Trophoblast cell (in vitro differentiated cells and primary cell): Measurements from ENCODE around the gene KIF5C.

Experiments used
- DNase-seq, 2 donors: peaks; one replicate each; pipeline ENCODE4 v3.0.0-alpha.2; 2016
- H2AFZ ChIP-seq: 2 replicates; pipeline ENCODE4 v1.6.1; 2013; ENCODE audit warnings: low read length, moderate library complexity, mild to moderate bottlenecking; ENCODE audit not compliant: insufficient read depth, poor library complexity
- H2AK5ac ChIP-seq: 2 replicates; pipeline ENCODE4 v1.6.1; 2013; ENCODE audit warnings: mild to moderate bottlenecking, low read length
- H2BK120ac ChIP-seq: 2 replicates; pipeline ENCODE4 v1.6.1; 2013; ENCODE audit warnings: low read length, mild to moderate bottlenecking, moderate library complexity; ENCODE audit not compliant: insufficient read depth, poor library complexity
- H2BK12ac ChIP-seq: 2 replicates; pipeline ENCODE4 v1.6.1; 2013; ENCODE audit warnings: mild to moderate bottlenecking, low read length, moderate library complexity
- H2BK5ac ChIP-seq: 2 replicates; pipeline ENCODE4 v1.6.1; 2013; ENCODE audit warnings: low read length, low read depth, moderate library complexity, mild to moderate bottlenecking; ENCODE audit not compliant: poor library complexity
- H3K14ac ChIP-seq: 2 replicates; pipeline ENCODE4 v1.6.1; 2013; ENCODE audit warnings: mild to moderate bottlenecking, low read length
- H3K18ac ChIP-seq: 2 replicates; pipeline ENCODE4 v1.6.1; 2013; ENCODE audit warnings: mild to moderate bottlenecking, low read length
- H3K23ac ChIP-seq: 2 replicates; pipeline ENCODE4 v1.6.1; 2013; ENCODE audit warnings: low read length
- H3K27ac ChIP-seq: 2 replicates; pipeline ENCODE4 v1.5.1; 2013; ENCODE audit warnings: low read depth, mild to moderate bottlenecking, inconsistent platforms, low read length, moderate library complexity
- H3K27me3 ChIP-seq: 2 replicates; pipeline ENCODE4 v1.6.1; 2013; ENCODE audit warnings: inconsistent platforms, mild to moderate bottlenecking, low read length, moderate library complexity; ENCODE audit not compliant: insufficient read depth
- H3K36me3 ChIP-seq, 2 experiments: 1 replicate in 1 of 2; 2 replicates in 1 of 2; pipeline ENCODE4 v1.6.1; 2013; ENCODE audit warnings: low read length in 2 of 2, mild to moderate bottlenecking in 2 of 2, moderate library complexity in 1 of 2; ENCODE audit not compliant: insufficient read depth in 2 of 2, control insufficient read depth in 1 of 2
- H3K4ac ChIP-seq: 2 replicates; pipeline ENCODE4 v1.6.1; 2013; ENCODE audit warnings: low read depth, mild to moderate bottlenecking, low read length, moderate library complexity
- H3K4me1 ChIP-seq, 2 experiments: 1 replicate in 1 of 2; 2 replicates in 1 of 2; pipeline ENCODE4 v1.6.1; 2013; ENCODE audit warnings: low read length in 2 of 2, mild to moderate bottlenecking in 2 of 2, moderate library complexity in 1 of 2; ENCODE audit not compliant: insufficient read depth in 2 of 2, control insufficient read depth in 1 of 2
- H3K4me2 ChIP-seq: 2 replicates; pipeline ENCODE4 v1.6.1; 2013; ENCODE audit warnings: inconsistent platforms, mild to moderate bottlenecking, low read length, moderate library complexity
- H3K4me3 ChIP-seq: 2 replicates; pipeline ENCODE4 v1.5.1; 2013; ENCODE audit warnings: mild to moderate bottlenecking, low read depth, low read length, inconsistent platforms
- H3K79me1 ChIP-seq: one replicate; pipeline ENCODE4 v1.6.1; 2013; ENCODE audit warnings: low read length
- H3K79me2 ChIP-seq: 2 replicates; pipeline ENCODE4 v1.6.1; 2013; ENCODE audit warnings: low read length, mild to moderate bottlenecking; ENCODE audit not compliant: control insufficient read depth, insufficient read depth, poor library complexity
- H3K9ac ChIP-seq: 2 replicates; pipeline ENCODE4 v1.6.1; 2013; ENCODE audit warnings: mild to moderate bottlenecking, low read length
- H3K9me3 ChIP-seq: 2 replicates; pipeline ENCODE4 v1.6.1; 2013; ENCODE audit warnings: low read depth, mild to moderate bottlenecking, control low read depth, inconsistent platforms, low read length; ENCODE audit not compliant: insufficient read depth
- H4K12ac ChIP-seq: 2 replicates; pipeline ENCODE4 v1.6.1; 2013; ENCODE audit warnings: low read depth, mild to moderate bottlenecking, low read length, moderate library complexity
- H4K8ac ChIP-seq: 2 replicates; pipeline ENCODE4 v1.6.1; 2013; ENCODE audit warnings: low read depth, mild to moderate bottlenecking, low read length, moderate library complexity
- H4K91ac ChIP-seq: one replicate; pipeline ENCODE4 v1.6.1; 2013; ENCODE audit warnings: low read depth, mild to moderate bottlenecking, low read length, moderate library complexity
- WGBS: extraction: QIAGEN DNeasy Blood & Tissue Kit; methylation state at CpG from one replicate; pipeline ENCODE4 v1.1.7; 2013; ENCODE audit warnings: missing lambda C conversion rate; ENCODE audit not compliant: insufficient read length, insufficient coverage; ENCODE audit errors: extremely low coverage; 5-methylcytosine and 5-hydroxymethylcytosine counted together

Gene KIF5C

DNA sequence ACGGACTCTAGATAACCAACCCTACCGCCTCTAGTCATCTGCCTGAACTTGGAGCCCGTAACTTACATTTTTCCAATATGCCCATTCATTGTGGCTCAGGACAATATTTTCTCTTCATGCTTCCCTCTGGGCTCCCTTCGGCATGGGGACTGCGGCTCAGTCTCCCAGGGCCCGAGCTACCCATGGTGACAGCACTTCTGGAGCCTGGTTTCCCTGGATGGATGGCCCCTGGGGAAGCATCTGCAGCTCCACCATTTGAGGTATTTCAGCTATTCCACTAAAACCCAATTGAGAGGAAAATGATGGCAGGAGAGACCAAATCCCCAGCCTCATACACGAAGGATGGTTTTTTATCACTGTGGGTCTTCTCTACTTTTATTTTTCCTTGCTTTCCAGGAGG is 74.3 kb downstream of the KIF5C start:
- H3K27ac ChIP-seq, result no peak overlapping the region
- H3K4me2 ChIP-seq, result no peak overlapping the region
- no peak overlapping the region for H2BK5ac ChIP-seq
- no peak overlapping the region for H3K18ac ChIP-seq
- no peaks in the 10 kb centered on the region for H3K4me1 ChIP-seq
- no peak overlapping the region for H2AK5ac ChIP-seq
- H3K27me3 ChIP-seq, result no peaks in the 10 kb centered on the region
- H2BK12ac ChIP-seq, result no peak overlapping the region
- H3K14ac ChIP-seq, result no peak overlapping the region
- H3K36me3 ChIP-seq, result no peaks in the 10 kb centered on the region
- H4K8ac ChIP-seq, result no peak overlapping the region
- DNase-seq, result no peak
- no peak overlapping the region for H4K91ac ChIP-seq
- H3K79me1 ChIP-seq, result no peaks in the 10 kb centered on the region
- H2BK120ac ChIP-seq, result no peak overlapping the region
- H4K12ac ChIP-seq, result no peak overlapping the region
- H3K23ac ChIP-seq, result no peak overlapping the region
- H3K4me3 ChIP-seq, result no peak overlapping the region
- no peaks in the 10 kb centered on the region for H3K9me3 ChIP-seq
- no peak overlapping the region for H3K9ac ChIP-seq
- H2AFZ ChIP-seq, result no peak overlapping the region
- H3K4ac ChIP-seq, result no peak overlapping the region
- H3K79me2 ChIP-seq, result no peaks in the 10 kb centered on the region
- no CpG with 5 or more reads among the region's 7 CpGs for WGBS

- H3K27ac ChIP-seq, result no peak overlapping the region
- DNase-seq, result no peak
Measured at GRCh38 chr2:148952621-148953020, 77.6 kb downstream of the KIF5C start.

DNA sequence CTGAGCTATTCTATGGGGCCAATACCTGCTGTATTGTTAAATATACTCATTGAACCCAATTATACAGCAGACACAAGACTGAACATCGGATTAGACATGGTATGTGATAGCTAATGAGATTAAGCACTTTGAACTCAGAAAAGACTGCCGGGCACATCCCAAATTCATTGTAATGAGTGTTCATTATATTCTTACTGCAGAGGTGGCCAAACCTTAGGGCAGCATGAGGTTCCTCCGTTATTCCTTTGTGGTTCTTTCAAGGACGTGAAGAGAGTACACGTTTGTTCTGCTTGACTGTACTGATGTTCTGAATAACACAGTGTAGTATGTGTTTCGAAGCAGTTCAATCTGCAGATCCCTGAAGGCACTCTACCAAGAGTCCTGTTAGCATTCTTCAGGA is 78.4 kb downstream of the KIF5C start:
- H4K12ac ChIP-seq, result no peak overlapping the region
- H3K23ac ChIP-seq, result no peak overlapping the region
- H2BK120ac ChIP-seq, result no peak overlapping the region
- no peaks in the 10 kb centered on the region for H3K79me2 ChIP-seq
- H3K27ac ChIP-seq, result no peak overlapping the region
- H2AK5ac ChIP-seq, result no peak overlapping the region
- H2AFZ ChIP-seq, result no peak overlapping the region
- no peak overlapping the region for H3K9ac ChIP-seq
- no peak for DNase-seq
- no peaks in the 10 kb centered on the region for H3K36me3 ChIP-seq
- no peak overlapping the region for H4K8ac ChIP-seq
- H4K91ac ChIP-seq, result no peak overlapping the region
- H3K4me3 ChIP-seq, result no peak overlapping the region
- H3K27me3 ChIP-seq, result no peaks in the 10 kb centered on the region
- H3K4ac ChIP-seq, result no peak overlapping the region
- WGBS, result no CpG with 5 or more reads among the region's 6 CpGs
- H2BK12ac ChIP-seq, result no peak overlapping the region
- no peak overlapping the region for H2BK5ac ChIP-seq
- H3K18ac ChIP-seq, result no peak overlapping the region
- no peak overlapping the region for H3K14ac ChIP-seq
- no peaks in the 10 kb centered on the region for H3K9me3 ChIP-seq
- no peaks in the 10 kb centered on the region for H3K79me1 ChIP-seq
- H3K4me2 ChIP-seq, result no peak overlapping the region
- no peaks in the 10 kb centered on the region for H3K4me1 ChIP-seq

More at GRCh38 chr2:148952621-148953020, 77.6 kb downstream of the KIF5C start:
- H3K9me3 ChIP-seq, result no peaks in the 10 kb centered on the region
- no peak overlapping the region for H3K4ac ChIP-seq
- H3K9ac ChIP-seq, result no peak overlapping the region
- no peak overlapping the region for H2AK5ac ChIP-seq
- no peak overlapping the region for H3K4me3 ChIP-seq
- H3K36me3 ChIP-seq, result no peaks in the 10 kb centered on the region
- H2BK120ac ChIP-seq, result no peak overlapping the region
- no peaks in the 10 kb centered on the region for H3K79me1 ChIP-seq
- no peaks in the 10 kb centered on the region for H3K4me1 ChIP-seq
- no peak overlapping the region for H4K8ac ChIP-seq
- H3K27me3 ChIP-seq, result no peaks in the 10 kb centered on the region
- no CpG with 5 or more reads among the region's 5 CpGs for WGBS
- H2AFZ ChIP-seq, result no peak overlapping the region
- no peak overlapping the region for H3K14ac ChIP-seq
- H4K91ac ChIP-seq, result no peak overlapping the region
- no peak overlapping the region for H3K23ac ChIP-seq
- no peak overlapping the region for H2BK5ac ChIP-seq
- H4K12ac ChIP-seq, result no peak overlapping the region
- H3K18ac ChIP-seq, result no peak overlapping the region
- H3K4me2 ChIP-seq, result no peak overlapping the region
- no peak overlapping the region for H2BK12ac ChIP-seq
- no peaks in the 10 kb centered on the region for H3K79me2 ChIP-seq

- no CpG with 5 or more reads among the region's 3 CpGs for WGBS
- no peak for DNase-seq
- Histone ChIP-seq H3K27ac (no peak overlapping the region), H4K8ac (no peak overlapping the region), H3K14ac (no peak overlapping the region), H3K4me3 (no peak overlapping the region), H2BK12ac (no peak overlapping the region), H3K9ac (no peak overlapping the region), H3K23ac (no peak overlapping the region), H3K18ac (no peak overlapping the region), H3K9me3 (no peaks in the 10 kb centered on the region), H3K36me3 (no peaks in the 10 kb centered on the region), H2BK120ac (no peak overlapping the region), H4K12ac (no peak overlapping the region), H3K4ac (no peak overlapping the region), H3K4me2 (no peak overlapping the region), H3K27me3 (no peaks in the 10 kb centered on the region), H2AFZ (no peak overlapping the region), H2AK5ac (no peak overlapping the region), H3K79me2 (no peaks in the 10 kb centered on the region), H4K91ac (no peak overlapping the region), H3K79me1 (no peaks in the 10 kb centered on the region), H2BK5ac (no peak overlapping the region), H3K4me1 (no peaks in the 10 kb centered on the region)
Measured at GRCh38 chr2:148954536-148954935, 79.5 kb downstream of the KIF5C start.
